Stimulated activated CD4-positive, alpha-beta T cell treated with anti-CD3 and anti-CD28 coated beads, Interleukin-15, amount 100 ng/mL, for 1 hour (primary cell): Measurements from ENCODE around the gene TRIM66.

Experiments used
- DNase-seq, 2 donors: peaks; one replicate each; pipeline ENCODE4 v3.0.0-alpha.2; 2020; ENCODE audit warnings: low read depth in 1 of 2, low spot score in 1 of 2

The TRIM66 gene

GRCh38 chr11:8682303-8683114, at the start of gene TRIM66, which contains the start of gene RPL27A:
TSS of gene TRIM66 (minus strand) at chr11:8682665. CDS start at chr11:8672274, 10,391 bp downstream.
TSS of gene RPL27A (plus strand) at chr11:8682792. CDS start at chr11:8682814, 22 bp downstream.
- peak; percentile 99 to 100 for DNase-seq

- no peak for DNase-seq
Measured at GRCh38 chr11:8731647-8732323, 49.3 kb upstream of the TRIM66 start.

GRCh38 chr11:8730697-8731020, 48.2 kb upstream of the TRIM66 start:
- DNase-seq = no peak

GRCh38 chr11:8729837-8730696, 47.6 kb upstream of the TRIM66 start:
- DNase-seq = no peak

DNA sequence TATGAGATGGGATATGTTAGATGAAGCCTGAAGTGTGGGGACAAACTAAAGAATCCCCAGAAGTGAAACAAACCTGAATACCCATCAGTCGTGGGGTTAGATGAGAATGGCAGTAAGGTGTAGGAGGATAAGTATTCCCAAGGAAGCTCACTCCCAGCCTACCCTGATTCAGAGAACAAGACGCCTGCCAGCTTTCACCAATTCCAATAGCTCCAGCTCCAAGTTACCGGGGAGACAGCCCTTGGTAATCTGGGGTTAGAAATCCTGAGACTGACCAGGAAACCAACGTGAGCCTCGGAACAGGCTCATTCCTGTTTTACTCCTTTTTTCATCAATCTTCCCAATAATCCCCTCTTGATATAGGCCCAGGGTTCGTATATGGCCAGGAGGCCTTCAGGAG, 46.6 kb upstream of the TRIM66 start:
- no peak for DNase-seq

DNA sequence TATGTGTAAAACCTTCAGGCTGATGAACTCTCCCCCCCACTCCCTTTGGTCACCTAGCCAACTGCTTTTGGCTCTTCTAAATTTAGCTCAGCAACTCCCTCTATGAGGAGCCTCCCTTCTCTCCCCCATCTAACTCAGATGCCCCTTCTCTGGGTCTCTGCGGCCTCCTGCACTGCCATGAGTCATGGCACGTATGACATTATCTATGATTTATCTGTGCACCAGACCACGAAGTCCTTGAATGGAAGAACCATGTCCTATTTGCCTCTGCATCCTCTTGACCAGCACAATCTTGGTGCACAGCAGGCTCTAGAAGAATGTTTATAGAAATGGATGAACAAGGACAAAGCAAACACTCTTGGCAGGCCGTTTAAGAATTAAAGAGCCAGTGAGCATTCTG, 46.1 kb upstream of the TRIM66 start:
- no peak for DNase-seq

DNA sequence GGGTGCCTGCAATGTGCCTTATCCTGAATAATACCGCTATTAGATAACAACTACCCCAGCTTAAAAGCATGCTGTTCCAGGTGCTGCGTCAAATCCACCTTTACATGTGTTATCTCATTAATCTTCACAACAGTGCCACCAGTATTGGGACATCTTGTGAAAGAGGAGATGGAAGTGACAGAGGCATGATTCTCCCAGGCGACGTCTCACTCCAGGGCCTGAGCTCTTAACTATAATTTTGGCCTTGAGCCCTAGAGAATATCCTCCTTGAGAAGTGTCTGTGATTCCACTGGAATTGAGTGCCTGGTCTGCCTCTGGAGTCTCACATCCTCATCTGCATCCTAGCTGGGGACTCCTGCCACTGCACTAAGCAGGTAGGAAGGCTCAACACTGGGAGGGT, 43.9 kb upstream of the TRIM66 start:
- no peak for DNase-seq

GRCh38 chr11:8724682-8725081, 42.2 kb upstream of the TRIM66 start:
- DNase-seq = no peak

- DNase-seq = no peak
Measured at GRCh38 chr11:8723711-8724110, 41.2 kb upstream of the TRIM66 start.

- no peak for DNase-seq
Measured at GRCh38 chr11:8722809-8723208, 40.3 kb upstream of the TRIM66 start.

DNA sequence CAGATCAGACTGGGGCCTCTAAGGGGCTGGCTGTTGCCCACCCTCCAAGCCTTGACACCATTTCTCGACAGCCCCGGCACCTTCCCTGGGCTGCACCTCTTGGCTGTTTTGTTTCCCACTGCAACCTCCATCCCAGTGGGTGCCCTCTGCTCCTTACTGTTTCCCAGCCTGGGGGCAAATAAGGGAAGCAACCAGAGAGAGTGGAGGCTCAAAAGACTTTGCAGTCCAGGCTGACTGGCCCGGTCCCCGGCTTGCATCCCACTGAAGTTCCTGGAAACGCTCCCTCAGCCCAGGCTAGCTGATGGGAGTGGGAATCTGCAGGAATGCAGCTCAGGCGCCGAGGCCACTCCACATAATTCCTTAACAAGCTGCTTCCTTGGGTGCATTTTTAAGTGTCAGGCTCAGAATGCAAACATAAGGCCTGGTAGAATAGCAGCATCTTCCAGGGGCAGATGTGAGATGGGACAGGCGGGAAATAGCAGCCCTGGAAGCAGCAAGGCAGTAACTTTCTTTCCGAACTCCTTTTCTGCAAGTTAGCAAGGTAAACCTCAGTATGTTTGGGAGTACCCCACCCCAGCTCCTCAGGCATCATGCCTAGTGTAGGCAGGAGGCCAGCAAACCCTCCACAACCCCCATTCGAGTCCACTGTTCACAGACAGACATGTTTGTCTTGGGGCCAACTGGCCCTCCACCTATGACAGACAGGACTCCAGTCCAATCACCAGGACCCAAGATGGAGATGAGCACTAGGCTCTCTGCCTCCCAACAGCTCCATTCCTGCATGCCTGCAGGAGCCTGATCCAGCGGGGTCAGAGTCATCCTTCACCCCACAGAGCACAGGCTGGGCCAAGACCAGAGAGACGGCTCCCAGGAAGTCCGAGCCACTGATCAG, 39.4 kb upstream of the TRIM66 start:
- DNase-seq = no peak

DNA sequence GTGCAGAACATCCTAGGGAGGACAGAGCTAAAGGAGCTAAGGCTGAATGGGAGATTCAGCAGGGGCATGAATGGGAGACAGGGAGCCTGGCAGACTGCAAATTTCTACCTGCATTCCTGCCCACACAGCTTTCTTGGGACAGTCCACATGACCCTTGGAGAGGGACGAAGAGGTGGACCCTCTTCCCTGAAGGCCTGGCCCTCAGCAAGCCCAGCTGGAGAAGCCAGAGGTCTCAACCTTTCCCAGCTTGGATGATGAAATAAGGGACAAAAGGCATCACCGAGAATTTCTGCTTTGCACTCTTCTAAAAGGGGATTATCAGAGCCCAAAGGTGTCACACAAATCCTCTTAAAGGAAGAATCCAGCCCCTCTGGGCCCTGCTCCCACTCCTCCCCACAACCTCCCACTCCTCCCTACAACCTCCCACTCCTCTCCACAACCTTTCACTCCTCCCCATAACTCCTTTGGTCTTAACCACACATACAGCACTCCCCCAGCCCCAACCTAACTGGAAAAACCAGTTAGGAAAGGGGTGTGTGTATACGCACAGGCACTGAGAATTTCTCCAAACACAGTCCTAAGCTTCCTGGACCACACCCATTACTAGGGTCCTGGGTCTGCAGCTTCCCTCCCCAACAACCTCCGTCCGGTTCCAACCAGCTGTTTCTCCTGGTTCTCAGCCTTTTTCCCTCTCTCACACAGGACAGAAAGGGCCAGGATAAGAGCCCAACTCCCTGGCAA, 38.6 kb upstream of the TRIM66 start:
- no peak for DNase-seq

GRCh38 chr11:8720352-8720751, 37.9 kb upstream of the TRIM66 start:
- DNase-seq = no peak

DNA sequence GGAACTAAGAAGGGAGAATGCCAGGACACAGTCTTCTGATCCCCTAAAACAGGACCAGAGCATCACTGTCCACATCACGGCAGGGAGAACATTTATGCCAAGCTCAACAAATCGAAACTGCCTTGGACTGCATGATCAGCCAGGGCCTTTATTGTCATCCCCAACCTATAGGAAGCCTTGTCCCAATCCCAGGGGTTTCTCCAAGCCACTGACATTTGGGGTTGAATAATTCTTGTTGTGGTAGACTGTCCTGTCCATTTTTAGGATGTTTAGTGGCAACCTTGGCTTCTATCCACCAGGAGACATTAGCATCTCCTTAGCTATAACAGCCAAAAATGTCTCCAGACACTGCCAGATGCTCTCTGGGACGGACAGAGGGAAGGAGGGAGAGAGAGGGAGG, 37.3 kb upstream of the TRIM66 start:
- no peak for DNase-seq

DNA sequence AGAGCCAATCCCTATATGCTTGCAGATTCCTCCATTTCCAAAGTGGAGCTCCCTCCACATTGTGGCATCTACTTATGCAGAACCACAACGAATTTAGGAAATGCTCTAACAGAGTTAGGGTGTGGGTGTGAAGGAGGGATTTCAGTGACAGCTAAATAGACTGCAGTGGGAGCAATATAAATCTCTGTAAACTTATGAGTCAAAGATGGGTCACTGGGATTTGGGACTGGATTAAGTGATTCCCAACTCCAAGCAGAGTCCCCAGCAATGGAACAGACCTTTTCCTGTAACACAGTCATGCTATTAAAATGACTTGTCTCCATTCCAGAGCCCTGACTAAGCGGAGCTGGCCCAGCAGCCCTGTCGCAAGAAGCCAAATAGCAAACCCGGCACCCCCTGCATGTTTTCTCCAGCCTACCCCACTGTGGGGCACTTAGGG, 36.8 kb upstream of the TRIM66 start:
- DNase-seq = no peak

- DNase-seq = no peak
Measured at GRCh38 chr11:8717876-8718753, 35.6 kb upstream of the TRIM66 start.

DNA sequence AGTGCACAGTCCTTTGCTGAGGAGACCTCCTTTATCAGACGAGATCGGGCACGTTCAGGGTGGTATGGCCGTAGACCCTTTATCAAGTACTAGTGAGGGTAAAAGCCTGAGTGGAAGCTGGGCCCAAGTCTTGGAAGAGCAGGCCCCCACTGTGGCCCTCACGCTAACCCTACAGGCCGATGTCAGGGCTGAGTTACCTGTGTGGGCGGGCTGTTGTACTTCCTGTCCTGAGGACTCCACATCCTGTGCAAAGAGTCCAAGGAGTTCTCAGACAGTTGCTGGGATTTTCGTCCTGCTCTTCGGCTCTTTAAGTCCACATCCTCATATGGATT, 35.0 kb upstream of the TRIM66 start:
- DNase-seq = no peak

- DNase-seq = no peak
Measured at GRCh38 chr11:8715501-8715900, 33.0 kb upstream of the TRIM66 start.

DNA sequence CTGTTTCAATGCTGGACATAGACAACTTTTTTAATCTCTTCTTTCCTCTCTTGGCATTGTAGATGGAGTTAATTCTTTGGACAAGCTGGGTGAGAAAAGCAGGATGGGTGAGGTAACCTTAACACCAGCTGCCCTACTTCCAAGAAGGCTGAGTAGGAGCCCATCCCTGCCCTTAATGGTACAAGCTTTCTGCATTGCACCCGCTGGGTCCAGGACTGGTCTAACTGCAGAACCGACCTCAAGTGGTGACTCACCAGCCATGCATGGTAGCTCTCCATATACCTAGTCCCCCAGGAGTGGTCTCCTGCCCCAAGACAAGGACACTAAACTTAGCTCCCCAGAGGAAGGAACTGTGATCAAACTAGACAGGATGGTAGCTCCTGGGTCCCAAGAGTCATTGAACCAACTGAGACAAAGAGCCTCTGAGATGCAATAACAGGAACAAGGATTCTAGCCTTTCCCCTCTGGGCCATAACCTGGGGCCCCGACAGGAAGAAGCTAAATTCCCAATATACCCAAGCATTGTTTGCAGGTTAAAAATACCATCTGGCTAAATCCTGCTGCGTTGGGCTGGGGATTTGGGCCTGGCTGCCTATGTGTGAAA, 32.3 kb upstream of the TRIM66 start:
- no peak for DNase-seq
